Activated CD8-positive, alpha-beta memory T cell treated with anti-CD3 and anti-CD28 coated beads, Interleukin-2, amount 50 U/mL, for 4 hours (primary cell): Measurements from ENCODE around the gene DXO.
"Not testable (repeated sequence)": the region's sequence is repeated elsewhere in the genome, so short reads cannot be mapped to it uniquely, and the experiment has no call there.

Source experiments
- DNase-seq: peaks from one replicate; pipeline ENCODE4 v3.0.0-alpha.2; 2020

DXO gene

DNA sequence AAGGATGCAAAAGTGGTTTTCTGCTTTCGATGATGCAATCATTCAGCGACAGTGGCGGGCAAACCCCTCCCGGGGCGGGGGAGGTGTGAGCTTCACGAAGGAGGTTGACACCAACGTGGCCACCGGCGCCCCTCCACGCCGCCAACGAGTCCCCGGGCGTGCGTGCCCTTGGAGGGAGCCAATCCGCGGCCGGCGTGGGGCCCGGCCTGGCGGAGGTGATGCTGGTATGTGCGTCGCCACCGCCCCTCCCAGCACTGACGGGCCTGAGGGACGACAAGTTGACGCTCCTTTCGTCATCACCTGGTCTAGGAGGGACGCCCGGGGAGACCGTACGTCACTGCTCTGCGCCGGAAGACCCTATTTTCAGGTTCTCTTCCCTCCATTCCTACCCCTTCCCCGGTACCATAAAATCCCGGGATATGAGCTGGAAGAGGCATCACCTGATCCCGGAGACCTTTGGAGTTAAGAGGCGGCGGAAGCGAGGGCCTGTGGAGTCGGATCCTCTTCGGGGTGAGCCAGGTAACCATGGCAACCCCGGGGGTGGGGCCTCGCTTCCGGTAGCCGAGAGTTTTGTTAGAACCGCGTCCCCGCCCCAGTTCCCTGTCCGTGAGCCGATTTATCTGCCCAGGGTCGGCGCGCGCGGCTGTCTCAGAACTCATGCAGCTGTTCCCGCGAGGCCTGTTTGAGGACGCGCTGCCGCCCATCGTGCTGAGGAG is at the start of gene DXO:
DXO (minus strand) TSS at position 146 of the 716 bp plus-strand sequence. CDS start 463 bp downstream, outside the sequence.
- peak; percentile 98 for DNase-seq

DNA sequence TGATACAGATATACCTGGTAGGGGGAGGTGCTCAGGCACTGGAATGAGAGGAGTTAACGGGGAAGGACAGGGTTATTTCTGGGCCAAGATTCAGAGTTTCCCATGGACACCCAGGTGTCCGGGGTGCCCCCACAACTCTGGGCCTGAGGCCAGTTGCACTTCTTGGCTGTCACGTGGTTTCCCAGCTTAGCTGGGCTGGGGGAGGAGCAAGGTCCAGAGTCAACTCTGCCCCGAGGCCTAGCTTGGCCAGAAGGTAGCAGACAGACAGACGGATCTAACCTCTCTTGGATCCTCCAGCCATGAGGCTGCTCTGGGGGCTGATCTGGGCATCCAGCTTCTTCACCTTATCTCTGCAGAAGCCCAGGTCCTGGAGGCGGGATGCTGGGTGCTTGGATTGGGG is 42.6 kb upstream of the DXO start, which contains the start of gene C4B:
C4B (plus strand) TSS at position 249 of the 400 bp plus-strand sequence; CDS start at position 300, 51 bp downstream.
- DNase-seq, result not testable (repeated sequence)

DNA sequence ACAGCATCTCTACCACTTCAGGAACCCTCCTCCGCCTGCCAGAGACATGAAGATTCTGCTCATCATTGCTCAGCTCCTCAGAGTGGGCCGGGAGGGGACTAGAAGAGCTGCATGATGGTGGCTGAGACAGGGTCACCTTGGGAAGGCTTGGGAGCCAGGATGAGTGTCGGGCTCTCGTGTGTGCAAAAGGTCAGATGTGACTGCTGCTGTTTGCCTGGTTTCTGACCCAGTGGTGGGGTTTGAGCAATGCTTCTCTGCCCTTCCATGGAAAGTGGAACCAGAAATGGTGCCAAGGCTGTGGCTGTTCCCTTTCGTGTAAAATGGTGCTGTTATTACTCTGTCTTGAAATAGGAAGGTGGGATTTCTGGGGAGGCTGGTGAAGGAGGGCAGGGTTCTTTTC is 41.8 kb upstream of the DXO start:
- not testable (repeated sequence) for DNase-seq

DNA sequence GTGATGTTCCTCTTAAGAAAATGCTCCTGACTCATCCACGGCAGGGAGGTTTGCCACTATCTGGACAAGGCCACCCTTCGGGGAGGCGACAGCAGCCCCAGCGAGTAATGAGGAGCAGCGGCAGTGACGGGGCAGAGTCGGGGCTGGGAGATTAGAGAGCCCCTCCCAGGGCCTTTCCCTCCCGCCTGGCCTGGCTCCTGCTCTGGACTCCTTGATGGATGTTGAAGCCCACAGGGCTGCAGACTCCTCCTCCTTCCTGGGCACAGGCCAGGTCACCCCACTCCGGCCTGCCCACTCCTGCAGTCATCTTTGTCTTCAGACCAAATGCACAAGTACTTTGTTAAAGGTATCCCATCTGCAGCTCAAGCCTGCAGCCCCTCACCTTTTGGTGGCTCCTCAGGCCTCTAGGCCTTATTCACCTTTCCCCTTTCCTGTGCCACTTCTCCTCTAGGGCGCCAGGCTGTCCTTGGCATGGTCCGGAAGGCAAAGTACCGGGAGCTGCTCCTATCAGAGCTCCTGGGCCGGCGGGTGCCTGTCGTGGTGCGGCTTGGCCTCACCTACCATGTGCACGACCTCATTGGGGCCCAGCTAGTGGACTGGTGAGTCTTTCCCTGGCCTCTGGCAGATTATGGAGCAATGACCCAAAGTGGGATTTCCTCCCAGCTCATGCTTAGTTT is 41.1 kb upstream of the DXO start:
- not testable (repeated sequence) for DNase-seq

DNA sequence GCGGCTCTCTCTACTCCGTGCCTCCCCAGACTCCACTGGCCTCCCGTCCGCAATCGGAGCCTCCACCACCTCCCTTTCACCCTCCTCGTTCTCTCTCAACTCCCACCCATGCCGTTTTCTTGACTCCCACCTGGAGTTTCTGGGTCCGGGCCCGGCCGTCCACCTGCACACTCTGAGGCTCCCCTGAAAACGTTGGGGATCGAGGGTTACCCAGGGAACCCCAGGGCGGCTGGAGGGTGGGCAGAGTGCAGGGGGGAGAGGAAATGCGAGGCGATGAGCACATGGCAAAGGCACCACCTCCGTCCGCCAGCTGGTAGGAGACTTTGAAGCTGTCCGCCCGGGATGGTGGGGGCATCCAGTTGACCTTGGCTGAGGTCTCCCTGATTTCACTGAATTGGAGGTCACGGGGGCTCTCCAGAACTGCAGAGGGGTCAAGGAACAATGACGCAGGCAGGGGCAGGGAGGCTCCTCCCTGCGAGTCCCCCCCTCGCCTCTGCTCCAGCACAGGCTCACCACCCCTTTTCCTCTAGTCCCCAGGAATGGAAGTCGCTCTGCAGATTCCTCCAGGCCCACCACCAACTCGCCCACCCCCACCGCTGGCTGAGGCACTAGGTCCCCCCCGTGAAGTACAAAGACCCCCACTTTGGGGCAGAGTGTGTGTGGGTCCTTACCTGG is 39.1 kb upstream of the DXO start:
- DNase-seq, result peak; percentile 5

DNA sequence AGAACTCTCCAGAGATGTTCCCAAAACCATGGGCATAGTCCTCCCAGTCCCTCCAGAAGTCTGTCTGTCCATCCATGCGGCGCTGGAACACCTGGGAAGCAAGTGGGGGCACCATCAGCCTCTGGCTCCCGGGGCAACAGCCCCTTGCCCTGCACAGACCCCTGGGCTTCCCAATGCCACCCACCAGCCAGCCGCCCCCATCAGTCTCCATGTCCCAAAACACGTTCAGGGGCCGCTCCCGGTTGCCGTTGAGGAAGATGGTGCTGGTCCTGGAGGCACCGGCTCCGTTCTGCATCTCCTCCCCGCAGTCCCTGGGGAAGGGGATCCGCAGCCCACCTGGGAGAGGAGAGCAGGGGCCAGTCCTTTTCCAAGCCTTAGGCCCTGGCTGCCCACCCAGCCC is 37.6 kb upstream of the DXO start:
- not testable (repeated sequence) for DNase-seq

DNA sequence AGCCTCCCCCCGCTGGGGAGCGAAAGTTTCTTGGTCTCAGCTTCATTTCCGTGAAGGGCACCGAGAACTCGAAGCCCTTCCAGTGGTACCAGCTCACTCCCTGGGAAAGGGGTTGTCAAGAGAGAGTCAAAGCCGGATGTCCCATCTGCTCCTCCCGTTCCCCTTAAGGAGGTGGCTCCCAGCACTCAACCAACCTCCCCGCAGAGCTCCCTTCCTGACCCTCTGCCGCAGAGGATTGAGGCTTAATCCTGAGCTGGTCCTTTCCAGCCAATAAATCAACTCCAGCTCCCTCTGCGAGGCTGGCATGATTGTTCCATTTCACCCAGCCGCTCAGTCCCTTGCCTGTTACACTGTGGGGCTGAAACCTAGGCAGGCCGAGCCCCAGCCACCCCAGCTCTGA is 36.7 kb upstream of the DXO start:
- peak; percentile 4 for DNase-seq

DNA sequence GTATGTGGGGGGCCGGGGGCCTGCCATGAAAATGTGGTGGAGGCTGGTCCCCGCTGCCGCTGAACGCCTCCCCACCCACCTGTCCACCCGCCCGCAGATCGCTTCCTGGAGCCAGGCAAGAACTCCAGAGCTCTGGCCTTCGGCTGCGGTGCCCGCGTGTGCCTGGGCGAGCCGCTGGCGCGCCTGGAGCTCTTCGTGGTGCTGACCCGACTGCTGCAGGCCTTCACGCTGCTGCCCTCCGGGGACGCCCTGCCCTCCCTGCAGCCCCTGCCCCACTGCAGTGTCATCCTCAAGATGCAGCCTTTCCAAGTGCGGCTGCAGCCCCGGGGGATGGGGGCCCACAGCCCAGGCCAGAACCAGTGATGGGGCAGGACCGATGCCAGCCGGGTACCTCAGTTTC is 36.1 kb upstream of the DXO start:
- not testable (repeated sequence) for DNase-seq

DNA sequence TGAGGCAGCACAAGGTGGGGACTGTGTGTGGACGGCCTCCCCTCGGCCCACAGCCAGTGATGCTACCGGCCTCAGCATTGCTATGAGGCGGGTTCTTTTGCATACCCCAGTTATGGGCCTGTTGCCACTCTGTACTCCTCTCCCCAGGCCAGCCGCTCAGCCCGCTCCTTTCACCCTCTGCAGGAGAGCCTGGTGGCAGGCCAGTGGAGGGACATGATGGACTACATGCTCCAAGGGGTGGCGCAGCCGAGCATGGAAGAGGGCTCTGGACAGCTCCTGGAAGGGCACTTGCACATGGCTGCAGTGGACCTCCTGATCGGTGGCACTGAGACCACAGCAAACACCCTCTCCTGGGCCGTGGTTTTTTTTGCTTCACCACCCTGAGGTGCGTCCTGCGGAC is 35.1 kb upstream of the DXO start:
- peak; percentile 2 for DNase-seq

DNA sequence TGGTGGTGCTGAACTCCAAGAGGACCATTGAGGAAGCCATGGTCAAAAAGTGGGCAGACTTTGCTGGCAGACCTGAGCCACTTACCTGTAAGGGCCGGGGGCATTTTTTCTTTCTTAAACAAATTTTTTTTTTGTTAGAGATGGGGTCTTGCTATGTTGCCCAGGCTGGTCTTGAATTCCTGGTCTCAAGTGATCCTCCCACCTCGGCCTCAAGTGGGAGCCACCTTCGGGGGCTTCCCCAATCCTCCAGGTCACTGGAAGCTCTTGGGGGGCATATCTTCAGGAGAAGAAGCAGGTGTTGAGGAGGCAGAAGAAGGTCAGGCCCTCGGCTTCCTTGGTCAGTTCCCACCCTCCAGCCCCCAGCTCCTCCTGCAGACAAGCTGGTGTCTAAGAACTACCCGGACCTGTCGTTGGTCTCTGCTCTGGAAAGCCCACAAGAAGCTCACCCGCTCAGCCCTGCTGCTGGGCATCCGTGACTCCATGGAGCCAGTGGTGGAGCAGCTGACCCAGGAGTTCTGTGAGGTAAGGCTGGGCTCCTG is 34.1 kb upstream of the DXO start:
- peak; percentile 4 for DNase-seq

DNA sequence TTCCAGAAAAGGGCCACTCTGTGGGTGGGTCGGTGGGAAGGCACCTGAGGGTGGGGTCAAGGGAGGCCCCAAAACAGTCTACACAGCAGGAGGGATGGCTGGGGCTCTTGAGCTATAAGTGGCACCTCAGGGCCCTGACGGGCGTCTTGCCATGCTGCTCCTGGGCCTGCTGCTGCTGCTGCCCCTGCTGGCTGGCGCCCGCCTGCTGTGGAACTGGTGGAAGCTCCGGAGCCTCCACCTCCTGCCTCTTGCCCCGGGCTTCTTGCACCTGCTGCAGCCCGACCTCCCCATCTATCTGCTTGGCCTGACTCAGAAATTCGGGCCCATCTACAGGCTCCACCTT is 33.6 kb upstream of the DXO start:
- DNase-seq, result peak; percentile 4

DNA sequence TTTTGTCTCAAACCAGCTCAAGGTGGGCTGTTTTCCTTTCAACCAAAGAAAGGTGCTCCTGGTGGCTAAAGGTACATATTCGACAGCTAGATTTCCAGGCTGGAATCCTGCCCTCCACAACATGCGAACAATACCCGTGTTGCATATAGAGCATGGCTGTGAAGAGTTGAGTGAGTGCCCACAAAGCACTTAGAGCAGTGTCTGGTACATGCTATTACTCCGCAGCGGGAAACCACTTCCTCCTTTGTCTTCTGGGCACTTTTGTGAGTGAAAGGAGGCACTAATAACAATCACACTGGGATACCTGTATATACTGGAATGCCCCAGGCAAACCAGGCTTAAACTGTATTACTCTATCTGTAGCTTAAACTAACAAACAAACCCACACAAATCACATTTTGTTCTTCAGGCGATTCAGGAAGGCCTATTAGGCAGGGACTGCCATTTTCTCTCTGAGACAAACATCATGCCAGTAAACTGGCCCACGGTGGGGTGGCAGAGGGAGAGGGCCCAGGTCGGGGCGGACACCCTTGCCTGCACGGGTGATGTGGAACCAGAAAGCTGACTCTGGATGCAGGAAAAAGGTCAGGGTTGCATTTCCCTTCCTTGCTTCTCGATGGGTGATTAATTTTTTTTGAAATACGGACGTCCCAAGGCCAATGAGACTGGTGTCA is 33.1 kb upstream of the DXO start:
- not testable (repeated sequence) for DNase-seq

DNA sequence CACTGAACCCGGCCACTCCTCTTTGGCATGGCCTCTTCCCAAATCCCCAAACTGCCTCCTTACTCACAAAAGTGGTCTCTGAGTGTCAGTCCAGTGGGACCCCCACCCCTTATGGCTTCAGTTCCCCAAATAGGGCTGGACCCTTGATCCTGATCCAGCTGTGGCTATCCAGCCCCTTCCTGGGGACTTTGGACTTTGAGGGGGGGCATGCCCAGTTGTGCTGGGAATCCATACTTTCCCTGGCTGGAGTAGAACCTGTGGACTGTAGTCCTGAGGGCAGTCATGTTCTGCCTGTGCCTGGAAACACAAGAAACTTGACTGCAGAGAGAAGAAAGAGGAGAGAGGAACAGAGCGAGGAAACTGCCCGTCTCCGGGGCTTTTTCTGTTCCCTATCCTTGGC is 32.5 kb upstream of the DXO start:
- not testable (repeated sequence) for DNase-seq

DNA sequence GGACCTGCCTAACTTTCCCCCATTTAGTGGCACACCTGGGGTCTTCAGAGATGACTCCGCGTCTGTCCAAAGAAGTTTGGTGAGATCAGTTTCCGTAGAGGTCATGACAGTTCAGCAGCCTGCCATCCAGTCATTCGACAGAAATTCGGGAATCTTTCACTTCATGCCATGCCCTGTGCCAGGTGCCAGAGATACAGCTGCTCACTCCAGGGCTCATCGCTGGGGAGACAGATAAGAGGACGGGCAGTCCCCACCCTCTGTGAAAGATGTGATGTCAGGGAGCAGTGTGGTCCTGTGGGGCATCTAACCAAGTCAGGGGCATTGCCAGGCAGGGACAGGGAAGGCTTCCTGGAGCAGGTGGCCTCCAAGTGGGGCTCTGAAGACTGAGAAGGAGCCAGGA is 31.4 kb upstream of the DXO start:
- not testable (repeated sequence) for DNase-seq

DNA sequence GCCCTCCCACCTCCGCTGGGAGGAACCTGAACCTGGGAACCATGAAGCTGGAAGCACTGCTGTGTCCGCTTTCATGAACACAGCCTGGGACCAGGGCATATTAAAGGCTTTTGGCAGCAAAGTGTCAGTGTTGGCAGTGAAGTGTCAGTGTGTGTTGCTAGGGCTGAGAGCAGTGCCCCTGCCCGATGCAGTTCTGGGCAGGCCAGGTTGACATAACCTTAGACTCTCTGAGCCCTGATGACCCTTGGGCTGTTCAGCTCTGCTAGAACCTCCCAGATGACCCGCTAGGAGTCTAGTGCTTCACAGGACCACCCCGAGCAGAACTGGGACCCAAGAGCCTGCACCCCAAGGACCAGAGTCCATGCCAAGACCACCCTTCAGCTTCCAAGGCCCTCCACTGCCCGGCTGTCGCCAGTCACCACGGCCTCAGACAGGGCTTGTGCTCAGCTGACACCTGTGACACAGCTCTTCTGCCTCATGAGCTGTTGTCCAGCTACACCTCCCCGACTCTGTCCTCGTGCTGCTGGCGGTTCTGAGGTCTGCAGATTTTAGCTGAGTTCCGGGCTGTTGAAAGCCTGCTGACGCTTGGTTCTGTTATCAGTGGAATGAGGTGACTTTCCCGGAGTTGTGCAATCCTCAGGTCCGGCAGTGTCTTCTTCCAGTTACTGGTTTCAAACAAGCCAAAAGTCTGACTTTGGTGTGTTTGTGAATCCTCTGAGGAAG is 30.8 kb upstream of the DXO start:
- DNase-seq, result not testable (repeated sequence)

DNA sequence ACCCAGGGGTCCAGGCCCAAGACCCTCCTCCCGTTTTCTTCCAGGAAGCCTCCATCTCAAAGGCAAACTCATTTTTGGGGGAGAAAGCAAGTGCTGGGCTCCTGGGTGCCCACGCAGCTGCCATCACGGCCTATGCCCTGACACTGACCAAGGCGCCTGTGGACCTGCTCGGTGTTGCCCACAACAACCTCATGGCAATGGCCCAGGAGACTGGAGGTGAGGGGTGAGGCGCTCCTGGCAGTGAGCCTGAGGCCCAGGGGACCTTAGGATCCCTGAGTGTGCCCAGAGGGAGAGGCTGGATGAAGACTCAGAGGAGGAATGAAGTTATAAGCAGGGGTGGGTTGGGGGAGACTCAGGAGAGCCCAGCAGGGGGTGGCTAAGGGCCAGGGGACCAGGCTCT is 24.4 kb upstream of the DXO start:
- not testable (repeated sequence) for DNase-seq

DNA sequence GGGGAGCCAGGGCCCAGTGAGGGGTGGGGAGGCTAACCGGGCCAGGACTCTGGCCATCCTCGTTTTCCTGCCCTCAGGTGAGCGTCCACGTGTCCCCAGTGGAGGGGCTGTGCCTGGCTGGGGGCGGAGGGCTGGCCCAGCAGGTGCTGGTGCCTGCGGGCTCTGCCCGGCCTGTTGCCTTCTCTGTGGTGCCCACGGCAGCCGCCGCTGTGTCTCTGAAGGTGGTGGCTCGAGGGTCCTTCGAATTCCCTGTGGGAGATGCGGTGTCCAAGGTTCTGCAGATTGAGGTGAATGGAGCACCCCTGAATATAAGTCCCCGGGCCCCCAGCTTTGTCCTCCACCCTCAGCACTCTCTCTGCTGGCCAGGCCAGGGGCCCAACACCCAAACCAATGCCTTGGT is 22.5 kb upstream of the DXO start:
- DNase-seq, result not testable (repeated sequence)

DNA sequence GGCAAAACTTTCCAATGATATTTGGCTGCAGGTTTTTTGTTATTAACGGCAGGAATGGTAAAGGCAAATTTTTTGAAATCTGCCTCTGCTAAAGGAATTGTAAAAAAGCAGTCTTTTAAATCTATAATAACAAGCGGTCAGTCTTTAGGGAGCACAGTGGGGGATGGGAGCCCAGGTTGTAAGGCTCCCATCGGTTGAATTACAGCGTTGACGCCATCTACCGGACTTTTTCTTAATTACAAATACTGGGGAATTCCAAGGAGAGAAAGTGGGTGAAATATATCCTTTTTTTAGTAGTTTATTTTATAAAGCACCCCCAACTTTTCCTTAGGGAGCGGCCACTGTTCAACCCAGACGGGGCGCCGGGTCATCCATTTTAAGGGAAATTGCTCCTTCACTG is 17.4 kb upstream of the DXO start:
- DNase-seq, result not testable (repeated sequence)

DNA sequence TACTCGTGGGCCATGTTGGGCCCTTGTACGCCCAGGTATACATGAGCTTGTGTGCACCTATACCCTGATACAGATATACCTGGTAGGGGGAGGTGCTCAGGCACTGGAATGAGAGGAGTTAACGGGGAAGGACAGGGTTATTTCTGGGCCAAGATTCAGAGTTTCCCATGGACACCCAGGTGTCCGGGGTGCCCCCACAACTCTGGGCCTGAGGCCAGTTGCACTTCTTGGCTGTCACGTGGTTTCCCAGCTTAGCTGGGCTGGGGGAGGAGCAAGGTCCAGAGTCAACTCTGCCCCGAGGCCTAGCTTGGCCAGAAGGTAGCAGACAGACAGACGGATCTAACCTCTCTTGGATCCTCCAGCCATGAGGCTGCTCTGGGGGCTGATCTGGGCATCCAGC is 9.8 kb upstream of the DXO start, which contains the start of gene C4A:
C4A (plus strand) TSS at position 314 of the 400 bp plus-strand sequence; CDS start at position 365, 51 bp downstream.
- DNase-seq, result not testable (repeated sequence)

DNA sequence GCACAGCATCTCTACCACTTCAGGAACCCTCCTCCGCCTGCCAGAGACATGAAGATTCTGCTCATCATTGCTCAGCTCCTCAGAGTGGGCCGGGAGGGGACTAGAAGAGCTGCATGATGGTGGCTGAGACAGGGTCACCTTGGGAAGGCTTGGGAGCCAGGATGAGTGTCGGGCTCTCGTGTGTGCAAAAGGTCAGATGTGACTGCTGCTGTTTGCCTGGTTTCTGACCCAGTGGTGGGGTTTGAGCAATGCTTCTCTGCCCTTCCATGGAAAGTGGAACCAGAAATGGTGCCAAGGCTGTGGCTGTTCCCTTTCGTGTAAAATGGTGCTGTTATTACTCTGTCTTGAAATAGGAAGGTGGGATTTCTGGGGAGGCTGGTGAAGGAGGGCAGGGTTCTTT is 9.1 kb upstream of the DXO start:
- DNase-seq, result not testable (repeated sequence)

DNA sequence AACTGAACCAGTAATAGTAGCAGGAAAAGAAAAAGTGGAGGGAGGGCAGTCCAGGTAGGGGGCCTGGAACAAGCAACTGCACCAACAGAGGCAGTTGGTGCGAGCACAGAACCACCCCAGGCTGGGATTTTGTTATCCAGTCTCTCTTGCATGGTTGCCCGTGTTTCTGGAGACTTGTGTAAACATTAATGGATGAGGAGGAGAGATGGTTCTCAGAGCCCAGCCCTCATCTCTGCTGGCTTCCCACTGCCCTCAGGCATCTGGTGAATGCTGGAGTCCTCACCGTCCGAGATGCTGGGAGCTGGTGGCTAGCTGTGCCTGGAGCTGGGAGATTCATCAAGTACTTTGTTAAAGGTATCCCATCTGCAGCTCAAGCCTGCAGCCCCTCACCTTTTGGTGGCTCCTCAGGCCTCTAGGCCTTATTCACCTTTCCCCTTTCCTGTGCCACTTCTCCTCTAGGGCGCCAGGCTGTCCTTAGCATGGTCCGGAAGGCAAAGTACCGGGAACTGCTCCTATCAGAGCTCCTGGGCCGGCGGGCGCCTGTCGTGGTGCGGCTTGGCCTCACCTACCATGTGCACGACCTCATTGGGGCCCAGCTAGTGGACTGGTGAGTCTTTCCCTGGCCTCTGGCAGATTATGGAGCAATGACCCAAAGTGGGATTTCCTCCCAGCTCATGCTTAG is 8.4 kb upstream of the DXO start:
- not testable (repeated sequence) for DNase-seq
